ENCODE results near the gene PPP1R12B.

GRCh38 chr1:202348509-202349205, at the start of gene PPP1R12B:
- no peak for TF ChIP-seq CTCF (IDR thresholded peaks at IDR 0.05)
- TF ChIP-seq POLR2A (IDR thresholded peaks at IDR 0.05): peak; percentile 19

Data from ovary (tissue), 3 donors.